HG03460 (cell line): Measurements from ENCODE around the gene FTH1.

Source experiments
- ATAC-seq: cut with Tn5 transposase; IDR thresholded peaks from one replicate; pipeline ENCODE4 v1.9.1; 2021; ENCODE audit not compliant: unreplicated experiment

FTH1 gene

DNA sequence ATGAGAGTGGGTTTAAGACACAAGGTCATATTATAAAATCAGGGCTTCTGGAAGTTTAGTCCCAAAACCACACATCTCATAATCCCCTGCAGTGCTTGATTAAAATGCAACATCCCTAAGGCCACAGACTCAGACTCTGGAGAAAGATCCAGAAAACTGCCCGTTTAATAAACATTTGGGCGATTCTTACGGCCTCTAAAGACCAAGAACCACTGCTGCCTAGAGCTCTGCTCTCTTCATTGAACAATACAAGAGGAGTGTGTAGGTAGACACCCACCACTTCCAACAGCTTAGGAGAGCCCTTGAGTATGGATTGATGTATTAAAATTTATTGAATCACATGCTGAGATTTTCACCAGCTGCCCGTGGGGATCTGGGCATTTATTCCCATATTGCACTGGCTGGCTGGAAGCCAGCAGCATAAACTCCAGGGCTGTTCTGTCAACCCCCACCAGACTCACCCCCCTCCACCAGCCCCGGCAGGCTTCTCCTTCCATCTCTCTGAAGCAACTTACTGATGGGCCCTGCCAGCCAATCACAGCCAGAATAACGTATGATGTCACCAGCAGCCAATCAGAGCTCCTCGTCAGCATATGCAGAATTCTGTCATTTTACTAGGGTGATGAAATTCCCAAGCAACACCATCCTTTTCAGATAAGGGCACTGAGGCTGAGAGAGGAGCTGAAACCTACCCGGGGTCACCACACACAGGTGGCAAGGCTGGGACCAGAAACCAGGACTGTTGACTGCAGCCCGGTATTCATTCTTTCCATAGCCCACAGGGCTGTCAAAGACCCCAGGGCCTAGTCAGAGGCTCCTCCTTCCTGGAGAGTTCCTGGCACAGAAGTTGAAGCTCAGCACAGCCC, 18.0 kb downstream of the FTH1 start:
- no peak for ATAC-seq

GRCh38 chr11:61948505-61948904, 18.9 kb downstream of the FTH1 start:
- ATAC-seq = no peak

DNA sequence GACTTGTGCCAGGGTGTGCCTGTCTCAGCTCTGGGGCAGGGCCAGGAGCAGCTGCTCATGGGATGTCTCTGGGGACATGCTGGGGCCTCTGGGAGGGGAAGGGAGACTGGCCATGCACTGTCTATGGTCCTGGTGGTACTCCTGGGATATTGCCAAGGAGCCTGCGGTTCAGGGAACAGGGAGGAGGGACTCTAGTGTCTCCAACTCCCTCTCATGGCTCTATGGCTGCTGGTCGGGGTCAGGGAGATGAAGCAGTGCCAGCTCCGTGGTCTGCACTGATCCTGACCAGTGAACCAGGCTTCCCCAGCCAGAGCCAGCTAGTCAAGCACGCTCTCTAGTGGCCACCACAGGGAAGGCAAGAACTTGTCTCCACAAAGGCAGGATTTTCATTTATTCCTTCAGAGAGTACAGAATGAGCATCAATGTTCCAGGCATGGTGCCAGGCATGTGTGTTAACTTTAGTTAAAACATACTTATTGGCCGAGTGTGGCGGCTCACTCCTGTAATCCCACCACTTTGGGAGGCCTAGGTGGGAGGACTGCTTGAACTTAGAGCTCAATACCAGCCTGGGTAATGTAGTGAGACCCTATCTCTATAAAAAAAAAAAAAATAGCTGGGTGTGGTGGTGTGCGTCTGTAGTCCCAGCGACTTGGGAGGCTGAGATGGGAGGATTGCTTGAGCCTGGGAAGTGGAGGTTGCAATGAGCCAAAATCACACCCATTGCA, 19.8 kb downstream of the FTH1 start:
- no peak for ATAC-seq

DNA sequence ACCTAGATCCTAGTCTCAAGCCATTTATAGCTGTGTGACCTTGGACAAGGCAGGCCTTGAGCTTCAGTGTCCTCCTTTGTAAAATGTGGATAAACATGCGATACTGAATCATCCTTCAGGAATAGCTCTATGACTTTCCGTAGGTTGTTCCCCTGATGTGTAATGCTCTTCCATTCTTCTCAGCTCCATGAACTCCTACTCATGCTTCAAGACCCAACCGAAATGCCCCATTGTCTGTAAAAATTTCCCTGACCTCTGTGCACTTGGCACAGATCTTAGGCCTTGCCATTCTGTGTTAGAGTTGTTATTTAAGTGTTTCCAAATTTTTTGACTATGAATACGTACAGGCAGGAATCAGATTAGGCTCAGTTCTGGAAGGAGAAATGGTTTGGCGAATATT, 20.5 kb downstream of the FTH1 start:
- ATAC-seq = no peak

DNA sequence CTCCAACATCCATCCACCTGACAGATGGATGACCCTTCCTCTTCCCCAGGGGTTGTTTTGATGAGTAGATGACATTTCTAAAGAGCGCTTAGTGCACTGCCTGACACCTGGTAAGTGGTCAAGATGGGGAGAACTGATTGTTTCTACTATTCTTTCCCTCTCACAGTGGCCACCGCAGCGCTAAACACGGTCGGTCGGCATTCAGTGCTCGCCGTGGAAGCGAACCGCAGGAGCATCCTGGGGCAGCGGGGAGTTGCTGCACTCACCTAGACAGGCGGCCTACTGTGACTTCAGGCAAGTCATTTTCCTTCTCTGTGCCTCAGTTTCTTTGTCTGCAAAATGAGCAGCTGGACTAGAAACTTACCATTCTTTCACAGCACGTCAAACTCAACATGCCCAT, 22.2 kb downstream of the FTH1 start:
- no peak for ATAC-seq

GRCh38 chr11:61940466-61940865, 27.0 kb downstream of the FTH1 start:
- ATAC-seq = no peak

GRCh38 chr11:61935861-61936260, 31.6 kb downstream of the FTH1 start:
- no peak for ATAC-seq

GRCh38 chr11:61930933-61931332, 36.5 kb downstream of the FTH1 start:
- no peak for ATAC-seq

DNA sequence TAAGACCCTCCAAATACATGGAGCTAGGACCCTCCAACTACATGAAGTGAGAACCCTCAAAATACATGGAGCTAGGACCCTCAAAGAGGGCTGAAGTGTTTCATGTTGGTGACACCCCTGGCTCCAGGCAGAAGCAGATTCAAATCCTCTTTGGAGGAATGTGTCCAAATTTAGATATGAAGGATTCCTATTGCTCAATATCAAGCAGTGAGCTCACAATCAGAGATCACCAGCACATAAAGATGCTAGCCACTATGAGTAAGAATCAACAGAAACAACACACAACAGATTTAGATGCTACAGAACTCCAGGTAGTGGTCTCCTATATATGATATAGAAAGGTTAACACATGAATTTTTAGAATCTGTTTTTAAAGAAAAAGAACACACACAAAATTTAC, 38.8 kb downstream of the FTH1 start:
- ATAC-seq = no peak

GRCh38 chr11:61927501-61927900, 39.9 kb downstream of the FTH1 start:
- no peak for ATAC-seq

DNA sequence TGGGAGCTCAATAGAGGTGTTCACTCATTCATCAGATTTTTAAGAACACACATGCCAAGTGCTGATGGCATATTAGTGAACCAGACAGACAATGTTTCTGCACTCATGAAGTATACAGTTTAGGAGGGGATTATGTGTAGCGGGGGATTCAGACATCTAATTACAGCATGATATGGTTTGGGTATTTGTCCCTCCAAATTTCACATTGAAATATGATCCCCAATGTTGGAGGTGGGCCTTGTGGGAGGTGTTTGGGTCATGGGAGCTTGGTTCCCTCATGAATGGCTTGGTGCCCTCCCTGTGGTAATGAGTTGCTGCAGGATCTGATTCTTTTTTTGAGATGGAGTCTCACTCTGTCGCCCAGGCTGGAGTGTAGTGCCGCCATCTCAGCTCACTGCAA, 41.2 kb downstream of the FTH1 start:
- no peak for ATAC-seq

DNA sequence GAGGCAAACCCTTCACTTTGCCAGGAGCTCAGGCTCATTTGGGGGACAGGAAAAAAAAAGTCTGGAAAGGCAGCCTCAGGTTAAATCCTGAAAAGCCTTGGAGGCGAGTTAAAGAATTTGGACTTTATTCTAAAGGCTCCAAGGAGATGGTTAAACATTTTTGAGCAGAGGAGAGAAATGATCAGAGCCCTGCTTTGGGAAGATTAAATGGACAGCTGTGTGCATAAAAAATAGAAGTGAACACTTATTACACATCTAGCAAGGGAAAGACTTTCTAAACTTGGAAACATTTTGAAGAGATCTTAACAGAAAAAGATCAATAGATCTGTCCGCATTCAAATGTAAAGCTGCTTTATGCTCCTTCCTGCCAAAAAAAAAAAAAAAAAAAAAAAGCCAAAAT, 41.7 kb downstream of the FTH1 start:
- no peak for ATAC-seq

- ATAC-seq = no peak
Measured at GRCh38 chr11:61924064-61924455, 43.4 kb downstream of the FTH1 start.

DNA sequence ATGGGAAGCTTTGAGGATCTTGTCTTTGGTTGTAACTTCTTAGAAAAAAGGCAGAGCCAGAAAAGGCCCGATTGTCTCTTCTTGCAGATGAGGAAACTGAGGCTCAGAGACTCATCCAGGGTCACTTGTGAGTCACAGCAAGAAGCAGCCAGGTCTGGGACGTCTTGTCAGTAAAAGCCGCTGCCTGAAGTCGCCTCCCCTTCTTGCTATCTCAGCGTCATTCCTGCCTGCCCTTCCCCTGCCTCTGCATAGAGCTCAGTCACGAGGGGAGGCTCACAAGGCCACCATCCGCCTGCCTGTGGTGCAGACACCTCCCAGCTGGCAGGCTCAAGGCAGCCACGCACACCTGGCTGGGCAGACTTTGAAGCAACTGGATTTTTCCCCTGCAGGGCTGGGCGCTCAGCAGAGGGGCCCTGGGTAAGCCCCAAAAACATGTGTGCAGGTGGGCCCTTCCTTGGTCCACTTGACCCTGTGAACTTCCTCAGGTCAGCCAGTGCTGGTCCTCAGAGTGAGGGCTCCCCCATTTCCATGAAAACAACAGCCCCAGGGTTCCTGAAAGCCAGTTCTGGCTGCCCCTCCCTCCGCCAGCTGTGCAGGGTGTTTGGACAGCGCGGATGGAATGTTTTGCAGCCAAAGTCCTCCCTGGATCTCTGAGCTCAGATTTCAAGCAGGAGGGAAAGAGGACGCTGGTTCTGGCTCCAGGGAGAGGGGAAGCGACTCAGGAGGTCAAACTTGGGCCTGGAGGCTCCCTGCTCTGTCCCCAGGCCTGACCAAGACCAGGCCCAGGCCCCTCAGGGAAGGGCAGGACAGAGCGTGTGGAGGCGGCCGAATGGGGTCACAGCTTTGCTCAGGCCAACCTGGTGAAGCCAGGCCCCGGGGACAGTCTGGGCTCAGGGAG, 44.0 kb downstream of the FTH1 start:
- ATAC-seq = no peak

DNA sequence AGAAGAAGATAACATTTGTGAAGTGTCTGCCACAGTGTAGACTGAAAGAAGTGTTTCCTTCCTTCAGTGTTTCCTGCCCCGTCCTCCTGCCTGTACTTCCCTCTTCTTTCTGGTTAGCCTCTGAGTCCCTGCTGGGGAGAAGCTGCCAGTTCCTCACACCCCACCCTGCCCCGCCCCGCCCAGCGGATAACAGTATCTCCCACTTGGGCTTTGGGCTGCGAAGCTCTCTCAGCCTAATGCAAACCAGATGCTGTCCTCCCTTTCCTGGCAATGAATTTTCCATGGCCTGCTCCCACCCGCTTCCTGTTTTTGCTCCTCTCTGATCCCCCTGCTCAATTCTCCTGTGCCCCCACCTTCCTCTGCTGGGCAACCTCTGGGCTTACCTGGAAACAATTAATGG, 44.9 kb downstream of the FTH1 start:
- no peak for ATAC-seq

DNA sequence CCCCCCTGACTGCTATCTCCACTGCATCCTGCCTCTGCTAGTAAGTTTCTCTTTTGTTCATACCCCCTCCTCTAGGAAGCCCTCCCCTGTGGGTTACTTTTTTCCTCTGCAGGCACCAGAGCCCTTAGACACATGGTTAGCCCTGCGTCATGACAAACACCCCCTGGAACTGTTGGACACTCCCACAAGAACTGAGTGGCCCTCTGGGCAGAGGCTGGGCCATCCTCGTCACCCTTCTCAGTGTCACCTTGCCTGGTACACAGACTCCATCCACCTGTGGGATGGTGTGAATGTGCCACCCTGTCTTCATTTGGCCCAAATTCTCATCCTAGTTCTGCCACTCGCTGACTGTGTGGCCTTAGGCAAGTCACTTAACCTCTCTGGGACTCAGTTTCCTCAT, 46.0 kb downstream of the FTH1 start:
- ATAC-seq = no peak

- no peak for ATAC-seq
Measured at GRCh38 chr11:61919705-61920631, 47.5 kb downstream of the FTH1 start.

GRCh38 chr11:61918938-61919704, 48.3 kb downstream of the FTH1 start:
- no peak for ATAC-seq

GRCh38 chr11:61918251-61918937, 49.0 kb downstream of the FTH1 start:
- ATAC-seq = no peak
